GM21381 (cell line): Measurements from ENCODE around the gene LGALS9.
"Not testable (repeated sequence)": the region's sequence is repeated elsewhere in the genome, so short reads cannot be mapped to it uniquely, and the experiment has no call there.

ENCODE experiments used
- ATAC-seq: cut with Tn5 transposase; IDR thresholded peaks from one replicate; pipeline ENCODE4 v1.9.1; 2021; ENCODE audit warnings: mild to moderate bottlenecking, moderate library complexity; ENCODE audit not compliant: unreplicated experiment

LGALS9 gene

DNA sequence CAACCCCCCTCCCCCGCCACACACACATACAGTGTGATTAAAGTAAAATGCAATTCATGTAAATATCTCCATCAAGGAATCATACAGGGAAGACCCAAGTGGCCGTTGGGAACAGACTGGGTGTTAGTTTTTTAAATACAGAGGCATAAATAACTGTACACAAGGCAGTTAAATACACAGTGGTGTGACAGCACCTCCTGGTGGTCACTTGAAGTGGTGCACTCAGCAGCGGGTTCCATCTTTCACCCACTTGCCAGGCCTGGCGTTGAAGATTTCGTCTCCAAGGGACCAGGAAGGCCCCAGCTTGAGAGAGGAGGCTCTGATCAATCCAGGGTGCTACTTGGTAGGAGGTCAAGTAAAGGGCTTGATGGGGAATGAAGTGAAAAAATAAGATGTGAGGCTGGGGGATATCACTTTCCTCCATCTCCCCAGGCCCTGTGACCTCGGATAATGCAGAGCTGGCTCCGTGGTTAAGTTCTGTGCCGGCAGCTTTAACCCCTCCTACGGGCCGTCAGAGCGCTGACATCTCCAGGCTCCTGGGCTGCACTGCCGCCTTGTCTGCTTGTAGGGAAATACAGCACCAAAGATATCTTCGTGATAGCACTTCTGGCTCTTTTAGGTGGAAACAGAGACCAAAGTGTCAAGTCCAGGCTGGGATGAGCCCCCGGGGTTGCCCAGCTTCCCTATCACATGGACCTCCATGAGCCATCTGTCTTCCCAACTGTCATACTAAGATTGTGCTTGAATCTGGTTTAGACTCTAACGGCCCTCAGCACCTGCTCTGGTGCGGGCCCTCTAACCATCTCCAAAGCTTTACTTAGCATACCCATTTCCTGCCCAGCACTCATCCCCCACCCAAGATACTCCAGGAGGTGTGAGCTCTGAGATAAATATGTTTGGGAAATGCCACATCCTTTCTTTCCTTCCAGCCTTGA lies 20.7 kb downstream of the LGALS9 start:
- ATAC-seq = no peak

GRCh38 chr17:27653449-27653971 lies 22.5 kb downstream of the LGALS9 start:
- not testable (repeated sequence) for ATAC-seq

DNA sequence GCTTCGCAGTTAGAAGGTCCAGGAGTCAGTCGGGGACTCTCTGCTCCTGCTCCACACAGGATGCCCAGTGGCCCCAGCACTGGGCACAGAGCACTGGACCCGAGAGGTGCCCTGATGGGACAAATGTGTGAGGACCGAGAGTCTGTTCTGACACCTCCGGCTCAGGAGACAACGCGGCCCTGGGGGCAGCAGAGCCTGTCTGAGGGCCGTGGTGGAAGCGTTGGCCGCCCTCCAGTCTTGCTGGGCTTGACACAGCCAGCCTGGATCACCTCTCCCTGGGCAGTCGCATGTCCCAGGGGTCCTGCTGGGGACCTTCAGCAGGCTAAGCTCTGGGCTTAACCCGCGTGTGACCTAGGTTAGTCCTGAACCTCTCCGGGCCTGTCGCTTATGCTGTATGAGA lies 23.1 kb downstream of the LGALS9 start:
- no peak for ATAC-seq

- ATAC-seq = peak; percentile 75
Measured at GRCh38 chr17:27654654-27655524, 23.9 kb downstream of the LGALS9 start.

GRCh38 chr17:27655525-27656111 lies 24.6 kb downstream of the LGALS9 start:
- ATAC-seq = not testable (repeated sequence)

GRCh38 chr17:27656620-27657019 lies 25.6 kb downstream of the LGALS9 start:
- ATAC-seq = not testable (repeated sequence)

- no peak for ATAC-seq
Measured at GRCh38 chr17:27657620-27658019, 26.6 kb downstream of the LGALS9 start.

DNA sequence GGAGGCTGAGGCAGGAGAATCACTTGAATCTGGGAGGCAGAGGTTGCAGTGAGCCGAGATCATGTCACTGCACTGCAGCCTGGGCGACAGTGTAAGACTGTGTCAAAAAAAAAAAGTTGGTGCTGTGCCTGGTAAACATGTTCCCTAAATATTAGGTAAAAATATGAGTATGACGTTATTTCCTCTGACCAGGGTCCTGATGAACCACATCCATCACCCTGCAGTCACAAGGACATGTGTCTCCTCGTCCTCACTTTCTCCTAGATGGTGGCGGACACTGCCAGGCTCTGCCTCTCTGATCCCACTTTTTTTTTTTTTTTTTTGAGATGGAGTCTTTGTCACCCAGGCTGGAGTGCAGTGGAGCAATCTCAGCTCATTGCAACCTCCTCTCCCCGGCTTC lies 28.7 kb downstream of the LGALS9 start:
- no peak for ATAC-seq

DNA sequence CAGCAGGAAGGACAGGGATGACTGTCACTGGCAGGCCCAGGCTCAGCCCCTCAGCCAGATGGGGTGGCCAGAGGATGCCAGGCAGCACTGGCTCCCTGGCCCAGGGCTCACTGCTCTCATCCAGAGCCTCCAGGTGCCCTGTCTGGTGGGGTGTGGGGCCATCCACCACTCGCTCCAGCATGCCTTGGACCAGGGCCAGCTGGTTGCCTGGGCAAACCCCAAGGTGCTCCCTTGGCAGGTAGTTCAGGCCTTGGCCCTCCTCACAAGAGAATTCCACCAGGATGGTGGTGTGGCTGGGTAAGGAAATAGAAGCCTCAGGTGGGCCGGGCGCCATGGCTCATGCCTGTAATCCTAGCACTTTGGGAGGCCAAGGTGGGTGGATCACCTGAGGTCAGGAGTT lies 29.4 kb downstream of the LGALS9 start:
- no peak for ATAC-seq

GRCh38 chr17:27663936-27664605 lies 33.1 kb downstream of the LGALS9 start:
- no peak for ATAC-seq

GRCh38 chr17:27664606-27664965 lies 33.6 kb downstream of the LGALS9 start:
- no peak for ATAC-seq

DNA sequence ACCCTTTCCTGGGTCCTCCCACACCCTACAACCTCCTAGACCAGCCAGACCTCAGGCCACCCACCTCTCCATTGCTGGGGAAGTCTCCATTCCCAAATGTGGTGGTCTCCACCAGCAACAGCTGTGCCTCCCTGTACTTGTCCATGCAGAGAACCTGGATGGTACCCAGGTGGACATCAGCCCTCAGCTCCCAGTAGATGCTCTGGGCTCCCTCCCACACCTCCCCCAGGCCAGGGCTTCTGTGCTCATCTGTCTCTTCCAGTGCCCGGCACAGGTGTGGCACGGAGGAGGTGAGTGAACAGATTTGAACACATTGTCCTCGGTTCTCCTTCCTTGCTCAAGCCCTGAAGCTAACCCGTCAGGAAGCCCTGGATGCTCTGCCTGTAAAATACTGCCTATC lies 34.6 kb downstream of the LGALS9 start:
- ATAC-seq = no peak

GRCh38 chr17:27666270-27666669 lies 35.3 kb downstream of the LGALS9 start:
- not testable (repeated sequence) for ATAC-seq

- no peak for ATAC-seq
Measured at GRCh38 chr17:27666831-27667560, 36.0 kb downstream of the LGALS9 start.

DNA sequence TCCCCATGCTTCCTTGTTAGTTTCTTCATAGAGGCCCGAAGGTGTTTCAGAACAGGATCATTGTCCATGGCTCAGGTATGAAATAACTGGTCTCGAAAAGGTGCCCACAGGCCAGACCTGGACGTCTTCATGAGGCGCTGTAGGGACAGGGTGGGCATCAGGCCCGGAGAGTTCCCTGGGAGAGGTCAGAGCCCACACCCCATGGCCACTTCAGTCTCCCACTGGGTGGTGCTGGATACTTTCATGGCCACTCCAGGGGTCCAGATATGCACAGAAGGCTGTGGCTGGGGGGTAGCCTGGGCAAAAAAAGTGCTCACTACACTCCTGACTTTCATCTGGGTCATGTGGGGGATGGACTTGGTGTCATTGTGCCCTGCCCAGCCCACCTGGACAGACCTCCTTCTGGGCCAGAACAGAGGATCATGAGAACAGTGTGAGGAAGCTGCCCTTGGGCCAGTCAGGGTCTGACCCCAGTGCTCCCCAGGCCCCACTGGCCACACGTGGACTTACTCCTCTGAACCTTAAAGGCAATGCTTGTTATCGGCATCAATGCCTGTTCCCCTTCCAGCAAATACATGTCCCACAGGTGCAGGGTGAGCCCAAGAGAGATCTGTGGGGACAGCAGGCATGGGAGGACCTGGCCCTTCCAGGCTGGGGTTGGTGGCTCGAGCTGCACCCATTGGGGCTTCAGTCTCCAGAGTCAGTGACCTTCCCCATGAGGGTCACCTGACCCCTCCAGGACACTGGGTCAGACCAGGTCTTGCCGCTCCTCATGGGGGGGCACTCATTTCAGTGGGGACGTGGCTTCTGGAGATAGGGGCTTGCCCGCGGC lies 36.9 kb downstream of the LGALS9 start:
- no peak for ATAC-seq

DNA sequence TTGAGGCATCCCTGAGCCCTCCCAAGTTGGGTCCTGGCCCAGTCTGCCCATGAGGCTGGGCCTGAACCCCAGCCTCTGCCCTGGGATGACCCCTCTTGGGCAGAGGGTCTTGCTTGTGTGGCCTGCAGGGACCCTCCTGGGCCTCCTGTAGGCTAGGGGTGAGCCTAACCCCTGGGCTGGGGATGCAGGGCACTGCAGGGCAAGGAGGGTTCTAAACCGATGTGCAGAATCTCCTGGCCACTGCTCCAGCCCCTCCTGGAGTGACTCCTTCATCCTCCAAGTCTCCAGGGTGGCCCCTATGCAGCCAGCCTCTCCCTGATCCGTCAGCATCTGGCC lies 37.5 kb downstream of the LGALS9 start:
- ATAC-seq = no peak

- no peak for ATAC-seq
Measured at GRCh38 chr17:27669136-27669535, 38.1 kb downstream of the LGALS9 start.

DNA sequence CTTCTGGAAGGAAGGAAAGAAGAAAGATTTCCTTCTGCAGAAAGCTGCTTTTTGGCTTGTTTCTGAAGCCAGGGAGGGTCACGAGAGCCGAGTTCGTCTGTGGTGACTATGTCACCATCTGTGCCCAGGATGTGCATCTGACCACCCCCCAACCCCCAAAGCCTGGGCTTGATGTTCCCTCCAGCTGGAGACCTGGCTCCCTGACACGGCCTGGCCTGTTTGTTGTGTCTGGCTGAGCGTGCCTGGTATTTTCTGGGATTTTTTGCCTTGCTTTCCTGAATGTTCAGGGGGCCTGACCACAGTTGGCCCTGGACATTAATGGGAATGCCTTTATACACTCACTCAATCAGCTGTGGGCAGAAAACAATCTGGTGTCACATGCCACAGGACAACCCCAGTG lies 38.9 kb downstream of the LGALS9 start:
- ATAC-seq = no peak
